Renal cortical epithelial cell (primary cell): Measurements from ENCODE around the gene RASL12. TPM values are rescaled to one million over a fixed set of nuclear protein-coding genes. Genes with fewer than 3 reads are reported as not detected.
A peak's percentile ranks its signal among the peaks of the same experiment; 100 is the strongest.
"Not testable (repeated sequence)": the region's sequence is repeated elsewhere in the genome, so short reads cannot be mapped to it uniquely, and the experiment has no call there.

ENCODE experiments used
- DNase-seq: peaks from one replicate; pipeline ENCODE4 v3.0.0-alpha.2; 2011; ENCODE audit warnings: low read depth
- total RNA-seq: library from RNA; depleted of rRNA; stranded (reverse); fragments of >200 nt; gene quantifications from 2 replicates; pipeline ENCODE4 v1.2.3, GENCODE V29; 2014

RASL12 gene
- total RNA-seq, 1 donor from 2014 or later: not detected

GRCh38 chr15:65028921-65029735, 38.7 kb downstream of the RASL12 start, which contains the start of gene MTFMT:
TSS of gene MTFMT (minus strand) at chr15:65029639. CDS start at chr15:65029613, 26 bp downstream.
- peak; percentile 43 for DNase-seq

GRCh38 chr15:65028338-65028737, 39.5 kb downstream of the RASL12 start:
- DNase-seq: no peak

GRCh38 chr15:65027593-65027992, 40.2 kb downstream of the RASL12 start:
- no peak for DNase-seq

- DNase-seq: no peak
Observed at GRCh38 chr15:65026756-65027155, 41.0 kb downstream of the RASL12 start.

GRCh38 chr15:65021488-65021887, 46.3 kb downstream of the RASL12 start:
- DNase-seq: no peak

- DNase-seq: no peak
Observed at GRCh38 chr15:65020419-65020818, 47.4 kb downstream of the RASL12 start.

- DNase-seq: not testable (repeated sequence)
Observed at GRCh38 chr15:65011198-65011597, 56.6 kb downstream of the RASL12 start.

- no peak for DNase-seq
Observed at GRCh38 chr15:65008983-65009382, 58.8 kb downstream of the RASL12 start.

- DNase-seq: no peak
Observed at GRCh38 chr15:65006876-65007275, 60.9 kb downstream of the RASL12 start.

- no peak for DNase-seq
Observed at GRCh38 chr15:65004993-65005392, 62.8 kb downstream of the RASL12 start.

Other genes starting within 250 kb of the RASL12 start
- gene PIF1, start 242.3 kb downstream of the RASL12 start, total RNA-seq: 0.60 and 5.7 TPM in 2 replicates
- 8.7 and 11.9 TPM in 2 replicates for gene PLEKHO2, start 226.1 kb downstream of the RASL12 start, total RNA-seq
- 0.35 and 1.1 TPM in 2 replicates for gene ANKDD1A, start 156.1 kb downstream of the RASL12 start, total RNA-seq
- gene SPG21, start 78.1 kb downstream of the RASL12 start, total RNA-seq: 59.7 and 95.5 TPM in 2 replicates
- 22.6 and 33.7 TPM in 2 replicates for gene MTFMT, start 38.4 kb downstream of the RASL12 start, total RNA-seq
- 0.15 TPM in 1 of 2 replicates, not detected in the other for gene SLC51B, start 22.6 kb downstream of the RASL12 start, total RNA-seq
- gene KBTBD13, start 8.8 kb upstream of the RASL12 start, total RNA-seq: not detected in 2 replicates
- gene UBAP1L, start 47.2 kb upstream of the RASL12 start, total RNA-seq: under 0.01 and 1.4 TPM in 2 replicates
- 12.9 and 18.4 TPM in 2 replicates for gene PDCD7, start 65.8 kb upstream of the RASL12 start, total RNA-seq
- 42.0 and 110 TPM in 2 replicates for gene CLPX, start 117.4 kb upstream of the RASL12 start, total RNA-seq
- gene CILP, start 143.5 kb upstream of the RASL12 start, total RNA-seq: under 0.01 and 0.40 TPM in 2 replicates
- 1.7 and 4.0 TPM in 2 replicates for gene PARP16, start 218.9 kb upstream of the RASL12 start, total RNA-seq
- gene RNU5A-1, start 228.1 kb upstream of the RASL12 start, total RNA-seq: not detected in 2 replicates
- gene RNU5B-1, start 236.7 kb upstream of the RASL12 start, total RNA-seq: not detected in 2 replicates